IMR-90 (cell line): ENCODE data around the gene ARHGEF7. TPM values are rescaled to one million over a fixed set of nuclear protein-coding genes. Genes with fewer than 3 reads are reported as not detected.

Experiments
- ATAC-seq: fragments of 200-7000 bp; cut with Tn5 transposase; 2 replicates; pipeline ENCODE4 v1.9.1; 2020; ENCODE audit warnings: low read depth, mild to moderate bottlenecking, moderate library complexity
- BruUV-seq: library from RNA; stranded (reverse); fragments of 400-500 nt; replicated peaks from 2 replicates; lab custom pipeline; 2021; lab: Mats Ljungman, UMichigan
- CTCF ChIA-PET: fragments of 300-600 bp; formaldehyde crosslinking; extraction: SDS; loops from one replicate; lab custom pipeline; 2021; ENCODE audit warnings: antibody characterized with exemption; lab: Yijun Ruan, JAX
- POLR2A ChIA-PET: fragments of 300-600 bp; sonication (Branson Sonifier 250); formaldehyde crosslinking; loops from one replicate; lab custom pipeline; 2022; ENCODE audit warnings: antibody characterized with exemption; ENCODE audit not compliant: unreplicated experiment; lab: Charles Lee
- DNase-seq: peaks from one replicate; pipeline ENCODE4 v3.0.0; 2013
- H2AFZ ChIP-seq: replicated peaks from 2 replicates; pipeline ENCODE3; 2013; ENCODE audit warnings: low read length, mild to moderate bottlenecking; ENCODE audit not compliant: poor library complexity
- H2AK5ac ChIP-seq: 2 replicates; pipeline ENCODE4 v1.6.1; 2013; ENCODE audit warnings: low read depth, low read length, inconsistent platforms
- H2AK9ac ChIP-seq: replicated peaks from 2 replicates; pipeline ENCODE3; 2013; ENCODE audit warnings: mild to moderate bottlenecking, low read depth, low read length, moderate library complexity; ENCODE audit not compliant: poor library complexity
- H2BK120ac ChIP-seq: 2 replicates; pipeline ENCODE4 v1.6.1; 2013; ENCODE audit warnings: low read depth, low read length, inconsistent platforms
- H2BK15ac ChIP-seq: 3 replicates; pipeline ENCODE4 v1.6.1; 2013; ENCODE audit warnings: low read depth, low read length, inconsistent platforms
- H2BK20ac ChIP-seq: 2 replicates; pipeline ENCODE4 v1.6.1; 2013; ENCODE audit warnings: low read depth, mild to moderate bottlenecking, inconsistent platforms, low read length, moderate library complexity
- H2BK5ac ChIP-seq: 2 replicates; pipeline ENCODE4 v1.6.1; 2013; ENCODE audit warnings: mild to moderate bottlenecking, low read depth, low read length, inconsistent platforms; ENCODE audit not compliant: poor library complexity, severe bottlenecking
- H3K14ac ChIP-seq: replicated peaks from 2 replicates; pipeline ENCODE4 v1.6.1; 2013; ENCODE audit warnings: low read depth, low read length, inconsistent platforms
- H3K18ac ChIP-seq: 2 replicates; pipeline ENCODE4 v1.6.1; 2013; ENCODE audit warnings: low read depth, low read length, control low read depth
- H3K23ac ChIP-seq: 2 replicates; pipeline ENCODE4 v1.6.1; 2013; ENCODE audit warnings: low read depth, low read length, inconsistent platforms
- H3K27ac ChIP-seq: 2 replicates; pipeline ENCODE4 v1.5.1; 2013; ENCODE audit warnings: mild to moderate bottlenecking, control low read depth, low read length; ENCODE audit not compliant: insufficient read depth
- H3K27me3 ChIP-seq: 2 replicates; pipeline ENCODE4 v1.6.1; 2013; ENCODE audit warnings: low read length; ENCODE audit not compliant: control insufficient read depth, insufficient read depth
- H3K36me3 ChIP-seq: 2 replicates; pipeline ENCODE4 v1.6.1; 2013; ENCODE audit warnings: low read length, mixed read lengths; ENCODE audit not compliant: control insufficient read depth, insufficient read depth
- H3K4ac ChIP-seq: 2 replicates; pipeline ENCODE4 v1.6.1; 2013; ENCODE audit warnings: low read depth, low read length, inconsistent platforms
- H3K4me1 ChIP-seq: 2 replicates; pipeline ENCODE4 v1.6.1; 2013; ENCODE audit warnings: low read length, mixed read lengths; ENCODE audit not compliant: control insufficient read depth, insufficient read depth
- H3K4me2 ChIP-seq: 2 replicates; pipeline ENCODE4 v1.6.1; 2013; ENCODE audit warnings: low read depth, mild to moderate bottlenecking, control low read depth, low read length, moderate library complexity
- H3K4me3 ChIP-seq: 2 replicates; pipeline ENCODE4 v1.5.1; 2013; ENCODE audit warnings: low read depth, mild to moderate bottlenecking, control low read depth, low read length, moderate library complexity; ENCODE audit not compliant: insufficient read depth
- H3K56ac ChIP-seq: 2 replicates; pipeline ENCODE4 v1.6.1; 2013; ENCODE audit warnings: low read length, inconsistent platforms; ENCODE audit not compliant: insufficient read depth; ENCODE audit errors: extremely low read depth
- H3K79me1 ChIP-seq, 2 experiments: 2 replicates each; pipeline ENCODE4 v1.6.1; 2013; ENCODE audit warnings: low read length in 2 of 2, inconsistent platforms in 1 of 2, low read depth in 1 of 2
- H3K9ac ChIP-seq: 2 replicates; pipeline ENCODE4 v1.6.1; 2013; ENCODE audit warnings: low read depth, low read length, control low read depth
- H3K9me1 ChIP-seq: 2 replicates; pipeline ENCODE4 v1.6.1; 2013; ENCODE audit warnings: low read length, inconsistent platforms; ENCODE audit not compliant: insufficient read depth
- H3K9me3 ChIP-seq: 2 replicates; pipeline ENCODE4 v1.6.1; 2013; ENCODE audit warnings: low read length; ENCODE audit not compliant: control insufficient read depth, insufficient read depth
- H4K20me1 ChIP-seq: 2 replicates; pipeline ENCODE4 v1.6.1; 2013; ENCODE audit warnings: low read length, inconsistent platforms; ENCODE audit not compliant: insufficient read depth
- H4K5ac ChIP-seq: 2 replicates; pipeline ENCODE4 v1.6.1; 2013; ENCODE audit warnings: mild to moderate bottlenecking, low read depth, low read length, control low read depth
- H4K8ac ChIP-seq, 2 experiments: 2 replicates each; pipeline ENCODE4 v1.6.1; 2013; ENCODE audit warnings: low read depth in 2 of 2, low read length in 2 of 2, control low read depth in 1 of 2, inconsistent platforms in 1 of 2
- H4K91ac ChIP-seq: 2 replicates; pipeline ENCODE4 v1.6.1; 2013; ENCODE audit warnings: low read depth, low read length, inconsistent platforms; ENCODE audit not compliant: insufficient read depth
- BHLHE40 ChIP-seq: fragments of 150-350 bp; IDR thresholded peaks from 2 replicates; pipeline ENCODE4 v1.6.1; 2016; ENCODE audit warnings: mild to moderate bottlenecking, low read depth, low read length
- CEBPB ChIP-seq: IDR thresholded peaks from 2 replicates; pipeline ENCODE4 v1.6.1; 2012; ENCODE audit warnings: low read depth, low read length, improper control_type of control experiment
- CHD1 ChIP-seq: IDR thresholded peaks from 2 replicates; pipeline ENCODE4 v1.6.1; 2012; ENCODE audit warnings: low read depth, low read length, improper control_type of control experiment
- FOS ChIP-seq: fragments of 150-350 bp; IDR thresholded peaks from 2 replicates; pipeline ENCODE4 v1.6.1; 2016; ENCODE audit warnings: low read depth, low read length
- MAFK ChIP-seq: IDR thresholded peaks from 2 replicates; pipeline ENCODE4 v1.6.1; 2012; ENCODE audit warnings: low read depth, low read length, improper control_type of control experiment
- MXI1 ChIP-seq: IDR thresholded peaks from 2 replicates; pipeline ENCODE4 v1.6.1; 2012; ENCODE audit warnings: low read depth, mild to moderate bottlenecking, low read length, moderate library complexity, borderline replicate concordance
- NFE2L2 ChIP-seq: fragments of 150-350 bp; IDR thresholded peaks from 2 replicates; pipeline ENCODE4 v1.6.1; 2016; ENCODE audit warnings: low read depth, mild to moderate bottlenecking, low read length
- POLR2A ChIP-seq: IDR thresholded peaks from 2 replicates; pipeline ENCODE4 v1.6.1; 2012; ENCODE audit warnings: mild to moderate bottlenecking, low read depth, low read length
- RAD21 ChIP-seq: IDR thresholded peaks from 2 replicates; pipeline ENCODE4 v1.6.1; 2012; ENCODE audit warnings: low read length, improper control_type of control experiment
- RCOR1 ChIP-seq: IDR thresholded peaks from 2 replicates; pipeline ENCODE4 v1.6.1; 2012; ENCODE audit warnings: mild to moderate bottlenecking, low read length, improper control_type of control experiment; ENCODE audit not compliant: insufficient replicate concordance
- RFX5 ChIP-seq: IDR thresholded peaks from 2 replicates; pipeline ENCODE4 v1.8.0; 2012; ENCODE audit warnings: low read depth, mild to moderate bottlenecking, low read length, moderate library complexity
- SMC3 ChIP-seq: fragments of 150-350 bp; IDR thresholded peaks from 2 replicates; pipeline ENCODE4 v1.6.1; 2016; ENCODE audit warnings: low read depth, mild to moderate bottlenecking, antibody characterized with exemption, low read length, moderate library complexity
- WGBS, 2 experiments: methylation state at CpG; one replicate each; pipeline versions ENCODE4 v1.1.5 to v1.1.7; 2013; ENCODE audit warnings: missing lambda C conversion rate in 2 of 2; ENCODE audit not compliant: insufficient read length in 1 of 2; ENCODE audit errors: extremely low coverage in 2 of 2; 5-methylcytosine and 5-hydroxymethylcytosine counted together
- dilution Hi-C: fragments of 300-500 bp; cut with HindIII; formaldehyde crosslinking; loops from one replicate; pipeline ENCODE4 v1.14.3; 2018; ENCODE audit warnings: low sequenced_read_pairs; ENCODE audit not compliant: unreplicated experiment
- in situ Hi-C: fragments of 300-500 bp; cut with MboI; formaldehyde crosslinking; loops from 3 replicates; pipeline ENCODE4 v1.14.3; 2019; ENCODE audit warnings: low sequenced_read_pairs, inconsistent platforms, mixed read lengths
- intact Hi-C: fragments of 100-400 bp; cut with micrococcal nuclease; formaldehyde crosslinking; loops from 2 replicates; pipeline ENCODE4 v1.10.0; 2022
- polyA plus RNA-seq, 3 experiments: library from polyadenylated mRNA; depleted of rRNA; stranded (reverse); fragments of >200 nt; gene quantifications; 2 replicates each; pipeline ENCODE4 v1.2.3, GENCODE V29; 2012; ENCODE audit warnings: low replicate concordance in 1 of 3
- total RNA-seq: library from RNA; depleted of rRNA; stranded (reverse); fragments of >200 nt; gene quantifications from 2 replicates; pipeline ENCODE4 v1.2.3, GENCODE V29; 2012
- TF ChIP-seq, protein P1 (sequence below): fragments of 150-350 bp; IDR thresholded peaks from 2 replicates; pipeline ENCODE4 v1.6.1; 2017; ENCODE audit warnings: mild to moderate bottlenecking, antibody characterized with exemption, low read length, low read depth
- TF ChIP-seq, protein P2 (sequence below): fragments of 150-350 bp; IDR thresholded peaks from 2 replicates; pipeline ENCODE4 v1.6.1; 2016; ENCODE audit warnings: low read depth, mild to moderate bottlenecking, low read length, moderate library complexity, borderline replicate concordance
- TF ChIP-seq, protein P3 (sequence below): conservative IDR thresholded peaks from 2 replicates; pipeline ENCODE4 v1.5.1; 2012; ENCODE audit warnings: mild to moderate bottlenecking, low read depth, low read length, improper control_type of control experiment

Gene ARHGEF7
- total and polyA plus RNA-seq, 2 of the 4 experiments (the other 2 are of a cell fraction) = 32.9 to 59.0 TPM

DNA sequence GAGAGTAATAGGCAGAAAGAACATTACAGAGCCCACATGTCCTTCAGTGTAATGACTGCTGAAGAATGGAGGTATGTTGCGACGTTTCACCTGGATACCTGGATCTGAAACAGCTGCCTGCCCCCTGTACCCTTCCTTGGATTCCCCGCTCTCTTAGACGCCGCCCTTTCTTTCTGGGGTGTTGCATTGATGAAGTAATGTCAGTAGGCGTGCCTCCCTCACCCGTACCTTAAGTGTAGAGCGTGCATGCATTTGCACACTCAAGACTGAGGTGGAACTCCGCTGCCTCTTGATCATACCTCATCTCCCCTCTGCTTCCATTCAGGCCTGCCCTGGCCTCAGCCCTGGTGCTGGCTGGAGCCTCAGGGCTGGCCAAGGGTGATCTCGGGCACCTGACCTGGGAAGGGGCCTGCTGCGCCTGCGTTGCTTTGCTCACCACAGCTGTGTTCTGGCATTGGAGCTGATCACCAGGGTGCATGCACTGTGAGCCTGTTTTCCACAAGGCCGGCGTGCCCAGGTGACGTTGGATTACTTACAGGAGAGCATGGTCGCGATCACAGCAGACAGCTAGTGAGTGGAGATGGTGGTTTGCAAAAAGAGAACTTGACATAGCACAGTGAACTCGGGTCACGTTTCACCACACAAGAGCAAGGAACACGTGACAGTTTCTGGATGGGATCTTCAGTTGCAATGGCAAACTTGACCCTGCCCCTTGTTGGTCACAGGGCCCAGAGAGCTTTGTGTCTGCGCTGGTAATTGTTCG lies 99.0 kb downstream of the ARHGEF7 start:
- WGBS, 2 experiments = 81% methylated on average over 11 of the region's 22 CpGs; no CpG with 5 or more reads in 1 of the 2 experiments
- no peak overlapping the region for H2BK120ac ChIP-seq
- no peak overlapping the region for H4K8ac ChIP-seq
- dilution Hi-C loops (no loop called here), intact Hi-C loops (no loop called here), in situ Hi-C loops (no loop called here)
- peaks cover 9% of the 10 kb centered on the region; the same call in 1 of the 2 replicates for H3K36me3 ChIP-seq
- H3K9me3 ChIP-seq = no peaks in the 10 kb centered on the region
- H2BK5ac ChIP-seq = no peak overlapping the region
- no peak overlapping the region for H3K9ac ChIP-seq
- H3K14ac ChIP-seq = no peak overlapping the region
- H3K4me2 ChIP-seq = no peak overlapping the region
- peaks cover 55 to 87% of the 10 kb centered on the region in 2 experiments for H3K79me1 ChIP-seq
- peaks cover 21% of the 10 kb centered on the region for H3K4me1 ChIP-seq
- no peak overlapping the region for H2BK20ac ChIP-seq
- no peak overlapping the region for H4K91ac ChIP-seq
- CTCF ChIA-PET = no interaction called here
- H4K5ac ChIP-seq = no peak overlapping the region
- no peak for DNase-seq
- peaks cover 29% of the 10 kb centered on the region for H3K9me1 ChIP-seq
- peak overlapping the region; percentile 11; the same call in 1 of the 2 replicates for H2AK5ac ChIP-seq
- no peak overlapping the region for H3K18ac ChIP-seq
- H2AK9ac ChIP-seq = no peak overlapping the region
- POLR2A ChIA-PET = no interaction called here
- H3K4ac ChIP-seq = no peak overlapping the region
- no peak for ATAC-seq
- H2BK15ac ChIP-seq = no peak overlapping the region
- no peaks in the 10 kb centered on the region for H3K27me3 ChIP-seq
- no peak overlapping the region for H3K27ac ChIP-seq
- H3K4me3 ChIP-seq = no peak overlapping the region
- no peak overlapping the region for H2AFZ ChIP-seq
- peaks cover 38% of the 10 kb centered on the region for H4K20me1 ChIP-seq
- no peak overlapping the region for H3K23ac ChIP-seq
- no peak overlapping the region for H3K56ac ChIP-seq
- no TSS peak for BruUV-seq
- no peak for TF ChIP-seq RCOR1
- TF ChIP-seq POLR2A = no peak
- TF ChIP-seq CHD1 = no peak
- TF ChIP-seq, protein P1, sequence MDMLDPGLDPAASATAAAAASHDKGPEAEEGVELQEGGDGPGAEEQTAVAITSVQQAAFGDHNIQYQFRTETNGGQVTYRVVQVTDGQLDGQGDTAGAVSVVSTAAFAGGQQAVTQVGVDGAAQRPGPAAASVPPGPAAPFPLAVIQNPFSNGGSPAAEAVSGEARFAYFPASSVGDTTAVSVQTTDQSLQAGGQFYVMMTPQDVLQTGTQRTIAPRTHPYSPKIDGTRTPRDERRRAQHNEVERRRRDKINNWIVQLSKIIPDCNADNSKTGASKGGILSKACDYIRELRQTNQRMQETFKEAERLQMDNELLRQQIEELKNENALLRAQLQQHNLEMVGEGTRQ = no peak
- TF ChIP-seq MXI1 = no peak
- no peak for TF ChIP-seq RFX5
- TF ChIP-seq CEBPB = no peak
- TF ChIP-seq, protein P2, sequence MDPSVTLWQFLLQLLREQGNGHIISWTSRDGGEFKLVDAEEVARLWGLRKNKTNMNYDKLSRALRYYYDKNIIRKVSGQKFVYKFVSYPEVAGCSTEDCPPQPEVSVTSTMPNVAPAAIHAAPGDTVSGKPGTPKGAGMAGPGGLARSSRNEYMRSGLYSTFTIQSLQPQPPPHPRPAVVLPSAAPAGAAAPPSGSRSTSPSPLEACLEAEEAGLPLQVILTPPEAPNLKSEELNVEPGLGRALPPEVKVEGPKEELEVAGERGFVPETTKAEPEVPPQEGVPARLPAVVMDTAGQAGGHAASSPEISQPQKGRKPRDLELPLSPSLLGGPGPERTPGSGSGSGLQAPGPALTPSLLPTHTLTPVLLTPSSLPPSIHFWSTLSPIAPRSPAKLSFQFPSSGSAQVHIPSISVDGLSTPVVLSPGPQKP = no peak
- TF ChIP-seq FOS = no peak
- no peak for TF ChIP-seq BHLHE40
- TF ChIP-seq, protein P3, sequence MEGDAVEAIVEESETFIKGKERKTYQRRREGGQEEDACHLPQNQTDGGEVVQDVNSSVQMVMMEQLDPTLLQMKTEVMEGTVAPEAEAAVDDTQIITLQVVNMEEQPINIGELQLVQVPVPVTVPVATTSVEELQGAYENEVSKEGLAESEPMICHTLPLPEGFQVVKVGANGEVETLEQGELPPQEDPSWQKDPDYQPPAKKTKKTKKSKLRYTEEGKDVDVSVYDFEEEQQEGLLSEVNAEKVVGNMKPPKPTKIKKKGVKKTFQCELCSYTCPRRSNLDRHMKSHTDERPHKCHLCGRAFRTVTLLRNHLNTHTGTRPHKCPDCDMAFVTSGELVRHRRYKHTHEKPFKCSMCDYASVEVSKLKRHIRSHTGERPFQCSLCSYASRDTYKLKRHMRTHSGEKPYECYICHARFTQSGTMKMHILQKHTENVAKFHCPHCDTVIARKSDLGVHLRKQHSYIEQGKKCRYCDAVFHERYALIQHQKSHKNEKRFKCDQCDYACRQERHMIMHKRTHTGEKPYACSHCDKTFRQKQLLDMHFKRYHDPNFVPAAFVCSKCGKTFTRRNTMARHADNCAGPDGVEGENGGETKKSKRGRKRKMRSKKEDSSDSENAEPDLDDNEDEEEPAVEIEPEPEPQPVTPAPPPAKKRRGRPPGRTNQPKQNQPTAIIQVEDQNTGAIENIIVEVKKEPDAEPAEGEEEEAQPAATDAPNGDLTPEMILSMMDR = no peak
- TF ChIP-seq NFE2L2 = no peak
- no peak for TF ChIP-seq SMC3
- TF ChIP-seq MAFK = no peak
- no peak for TF ChIP-seq RAD21
